GM21529 (cell line): Measurements from ENCODE around the gene TICAM2.
A peak's percentile ranks its signal among the peaks of the same experiment; 100 is the strongest.

Experiments
- ATAC-seq: cut with Tn5 transposase; IDR thresholded peaks from one replicate; pipeline ENCODE4 v1.9.1; 2021; ENCODE audit not compliant: unreplicated experiment

TICAM2 gene

DNA sequence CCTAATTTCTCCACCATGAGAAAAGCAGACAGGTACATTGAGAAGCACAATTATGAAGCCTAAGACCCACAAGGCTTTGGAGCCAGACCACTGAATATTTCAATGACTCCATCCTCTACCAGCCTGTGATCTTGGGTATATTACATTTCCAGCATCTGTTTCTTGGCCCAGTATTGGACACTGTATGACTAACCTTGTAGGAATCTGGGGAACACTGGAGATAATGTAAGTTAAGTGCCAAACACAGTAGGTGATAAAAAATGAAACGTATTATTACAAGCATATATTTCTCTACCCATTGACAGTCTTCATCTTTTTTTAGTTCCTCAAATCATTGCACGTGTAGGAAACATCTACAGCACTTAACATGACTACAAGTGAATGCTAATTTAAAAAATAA lies 29.1 kb downstream of the TICAM2 start:
- no peak for ATAC-seq

DNA sequence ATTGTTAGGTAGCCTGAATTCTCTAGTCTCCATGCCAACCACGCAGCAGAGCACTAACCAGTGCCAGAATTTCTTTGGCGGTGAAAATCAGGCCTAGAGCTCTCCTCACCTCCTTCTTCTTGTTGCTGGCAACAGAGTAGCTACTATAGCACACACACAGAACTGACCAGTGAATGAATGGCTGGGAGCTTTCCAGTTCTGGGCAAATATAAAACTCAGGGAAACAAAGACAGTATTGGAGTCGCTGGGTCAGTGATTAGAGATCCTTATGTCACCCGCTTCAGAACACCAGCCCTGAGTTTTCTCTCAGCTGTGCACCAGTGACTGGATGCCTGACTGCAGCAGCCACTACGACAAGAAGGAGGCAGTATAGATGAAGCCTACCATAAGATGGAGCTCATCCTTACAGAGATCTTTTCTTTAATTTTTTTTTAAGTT lies 30.8 kb downstream of the TICAM2 start:
- no peak for ATAC-seq

DNA sequence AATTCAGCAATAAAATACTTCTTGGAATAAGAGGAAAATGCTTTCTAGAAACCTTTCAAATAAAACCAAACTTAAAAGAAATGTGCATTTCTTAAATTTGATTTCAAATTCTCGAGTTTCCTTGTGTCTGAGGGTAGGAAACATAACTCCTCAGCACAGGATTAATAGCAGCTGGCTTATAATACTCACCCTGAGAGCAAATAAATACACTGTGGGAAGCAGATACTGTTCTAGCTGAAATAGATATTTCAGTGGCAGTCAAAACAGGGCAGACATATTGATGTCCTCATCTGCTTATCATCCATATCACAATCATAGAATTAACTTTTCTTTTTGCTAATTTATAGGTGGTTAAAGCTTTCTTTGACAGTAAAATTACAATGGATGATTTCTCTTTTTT lies 33.6 kb downstream of the TICAM2 start:
- ATAC-seq = no peak

DNA sequence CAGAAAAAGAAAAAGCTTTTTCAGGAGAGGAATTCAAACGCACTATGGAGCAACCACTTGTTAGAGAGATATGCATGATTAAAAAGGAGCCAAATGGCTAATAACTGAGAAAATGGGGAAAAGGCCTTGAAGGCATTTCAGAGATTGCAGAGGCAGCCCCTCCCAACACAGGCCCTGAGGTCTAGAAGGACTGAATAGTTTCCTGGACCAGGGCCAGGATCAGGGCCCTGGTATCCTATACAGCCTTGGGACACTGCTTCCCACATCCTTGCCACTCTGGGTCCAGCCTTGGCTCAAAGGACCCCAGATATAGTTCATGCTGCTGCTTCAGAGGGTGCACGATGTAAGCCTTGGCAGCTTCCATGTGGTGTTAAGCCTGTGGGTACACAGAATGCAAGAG lies 37.0 kb downstream of the TICAM2 start:
- no peak for ATAC-seq

DNA sequence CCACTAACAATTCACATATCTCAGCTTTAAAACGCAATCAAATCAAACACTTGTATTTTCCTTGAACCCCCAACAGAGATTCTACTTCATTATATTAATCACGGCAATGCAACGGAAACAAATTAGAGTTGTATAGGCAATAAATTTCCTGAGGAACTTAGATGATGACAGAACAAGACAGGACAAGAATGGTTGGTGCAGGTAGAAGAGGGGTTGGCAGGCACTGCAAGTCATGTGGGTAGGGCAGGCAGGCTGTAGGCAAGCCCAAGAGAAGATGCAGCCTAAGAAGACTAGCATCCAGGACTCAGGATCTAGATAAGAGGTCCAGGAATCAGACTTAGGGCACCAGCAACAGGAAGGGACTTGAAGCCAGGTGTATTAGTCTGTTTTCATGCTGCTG lies 41.1 kb downstream of the TICAM2 start:
- ATAC-seq = no peak

DNA sequence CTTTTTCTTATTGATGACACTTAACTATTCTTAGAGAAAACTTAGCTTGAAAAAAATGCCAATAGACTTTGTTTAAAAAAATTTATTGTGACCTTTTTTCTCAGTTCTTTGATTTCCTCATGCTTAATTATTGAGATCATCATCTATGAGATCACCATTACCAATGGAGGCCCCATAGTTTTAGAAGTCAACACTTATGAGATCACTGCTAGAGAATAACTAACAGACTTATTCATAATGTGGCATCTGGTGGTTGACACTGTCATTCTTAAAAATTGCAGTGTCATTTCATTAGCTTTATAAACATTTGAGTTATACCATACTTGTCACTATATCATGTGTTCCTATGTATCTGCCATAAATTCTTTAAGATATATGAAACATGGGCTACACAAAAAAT lies 42.8 kb downstream of the TICAM2 start:
- no peak for ATAC-seq

DNA sequence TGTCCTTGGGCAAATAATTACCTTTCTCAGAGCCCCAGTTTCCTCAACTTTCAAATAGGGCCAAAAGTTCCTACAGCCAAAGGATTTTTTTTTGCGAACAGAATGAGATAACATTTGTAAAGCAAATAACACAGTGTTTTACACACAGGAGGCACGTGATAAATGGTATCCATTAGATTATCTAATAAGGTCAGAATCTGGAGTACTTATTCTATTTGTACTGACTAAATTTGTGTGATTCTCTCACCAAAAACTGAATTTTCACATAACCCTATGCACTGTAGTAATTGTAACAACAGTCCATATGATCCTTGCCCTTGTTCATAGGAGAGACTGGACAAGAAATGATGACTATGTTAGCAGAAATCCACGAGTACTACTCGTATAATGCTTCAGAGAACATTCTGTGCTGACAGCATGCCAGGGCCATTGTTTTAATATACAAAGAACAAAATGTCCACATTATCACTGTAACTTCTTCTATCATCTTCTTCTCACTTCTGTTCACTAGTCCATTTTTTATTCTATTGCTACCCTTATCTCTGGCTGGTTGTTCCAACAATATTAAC lies 43.8 kb downstream of the TICAM2 start:
- no peak for ATAC-seq

DNA sequence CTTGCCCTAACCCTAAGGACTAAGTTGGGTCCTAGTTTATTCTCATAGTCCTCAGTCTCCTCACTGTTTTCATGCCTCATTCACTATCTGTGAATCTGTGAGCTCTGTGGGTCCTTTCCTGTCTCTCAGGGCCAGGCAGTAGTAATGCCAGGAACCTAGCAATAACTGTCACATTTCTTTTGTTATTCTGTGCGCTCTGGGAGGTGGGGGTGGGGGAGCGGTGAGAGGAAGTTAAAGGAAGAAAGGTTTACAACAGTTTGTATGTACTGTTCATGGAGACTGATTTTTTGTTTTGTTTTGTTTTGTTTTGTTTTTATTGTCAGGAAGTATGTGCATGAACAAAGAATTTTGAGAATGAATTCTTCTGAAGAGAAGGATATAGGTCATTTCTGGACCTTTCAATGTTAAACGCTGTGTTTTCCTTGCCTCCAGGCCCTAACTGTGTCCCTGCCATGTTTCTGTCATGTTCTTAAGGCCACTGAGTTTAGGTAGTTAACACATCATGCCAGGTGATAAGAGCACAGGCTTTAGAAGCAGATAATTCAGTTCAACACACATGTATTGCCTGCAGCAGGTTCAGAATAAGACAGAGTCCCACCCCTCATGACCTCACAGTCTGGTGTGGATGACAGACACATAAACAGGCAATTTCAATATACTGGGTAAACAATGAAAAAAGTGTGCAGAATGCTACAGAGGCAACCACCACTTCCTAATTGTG lies 44.5 kb downstream of the TICAM2 start:
- ATAC-seq = no peak

DNA sequence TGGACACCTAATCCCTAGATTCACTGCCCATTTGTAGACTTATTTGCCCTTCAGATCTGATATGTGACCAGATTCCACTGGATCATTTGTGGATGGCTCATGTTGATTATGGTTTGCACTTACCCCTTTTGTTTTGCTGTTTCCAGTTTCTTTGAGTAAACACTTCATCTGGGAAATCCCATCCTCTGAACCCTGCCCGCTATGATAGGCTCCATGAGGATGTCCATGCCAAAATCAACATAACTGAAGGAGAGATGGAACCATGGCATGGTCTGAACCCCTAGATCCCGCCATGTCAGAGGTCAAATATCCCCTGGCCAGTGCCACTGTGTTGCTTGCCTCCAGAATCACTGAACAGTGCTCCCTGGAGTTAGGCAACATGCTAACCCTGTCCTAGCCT lies 46.0 kb downstream of the TICAM2 start:
- no peak for ATAC-seq

DNA sequence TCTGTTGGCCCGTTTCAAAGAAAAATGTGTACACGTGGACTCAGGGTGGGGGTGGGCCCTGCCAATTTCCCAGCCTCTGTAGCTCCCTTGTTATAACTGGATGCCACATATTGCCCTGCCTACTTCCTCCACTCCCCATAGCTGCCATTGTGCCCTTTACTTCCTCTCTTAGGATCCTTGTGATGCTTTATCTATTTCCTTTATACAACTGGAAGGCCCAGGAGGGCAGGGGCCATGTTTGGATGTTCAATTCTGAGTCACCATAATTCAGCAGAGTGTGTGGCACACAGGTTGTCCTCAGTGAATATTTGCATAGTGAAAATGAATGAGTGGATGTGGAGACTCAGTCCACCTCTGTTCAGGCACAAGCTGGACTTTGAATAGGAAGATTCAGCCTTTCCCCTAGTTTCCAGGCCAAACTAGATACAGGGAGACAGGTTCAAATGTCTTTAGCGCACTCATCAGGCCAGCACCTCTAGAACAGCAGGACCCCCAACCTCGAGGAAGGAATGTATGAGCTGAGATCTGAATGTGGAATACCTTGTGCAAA lies 47.1 kb downstream of the TICAM2 start:
- no peak for ATAC-seq

DNA sequence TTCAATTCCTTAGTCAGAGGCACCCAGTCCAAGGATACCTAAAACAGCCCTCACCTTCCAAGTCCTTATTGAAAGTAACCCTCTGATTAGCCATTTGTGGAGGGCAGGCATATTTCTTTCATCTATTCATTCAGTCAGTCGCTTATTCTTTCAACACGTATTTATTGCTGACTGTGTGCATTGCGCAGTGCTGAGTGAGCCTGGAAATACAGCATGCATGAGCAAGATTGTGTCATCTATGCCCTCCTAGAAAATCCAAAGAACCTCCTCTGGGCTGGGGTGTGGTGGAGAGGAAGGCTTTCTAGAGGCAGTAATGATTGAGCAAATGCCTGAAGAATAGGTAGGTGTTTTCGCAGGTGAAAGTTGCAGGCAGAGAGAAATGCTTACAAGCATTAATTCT lies 49.2 kb downstream of the TICAM2 start:
- ATAC-seq = no peak

DNA sequence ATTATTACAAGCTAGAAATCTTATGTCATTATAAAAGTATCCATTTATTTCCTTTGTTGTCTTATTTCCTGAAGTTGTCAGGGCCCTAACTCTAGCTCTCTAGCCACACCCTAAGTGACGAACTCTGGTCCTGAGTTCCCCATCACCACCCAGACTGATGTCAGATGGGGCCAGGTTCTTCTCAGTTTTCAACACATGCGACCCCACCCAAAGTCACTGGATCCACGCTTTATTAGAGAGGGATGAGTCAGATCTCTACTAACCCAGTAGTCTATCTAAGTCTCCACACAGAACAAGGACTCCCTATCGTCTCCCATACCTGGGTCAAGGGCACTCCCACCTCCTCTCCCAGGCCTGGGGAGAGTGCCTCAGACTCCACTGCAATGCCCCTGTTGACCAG lies 50.9 kb downstream of the TICAM2 start:
- ATAC-seq = no peak

DNA sequence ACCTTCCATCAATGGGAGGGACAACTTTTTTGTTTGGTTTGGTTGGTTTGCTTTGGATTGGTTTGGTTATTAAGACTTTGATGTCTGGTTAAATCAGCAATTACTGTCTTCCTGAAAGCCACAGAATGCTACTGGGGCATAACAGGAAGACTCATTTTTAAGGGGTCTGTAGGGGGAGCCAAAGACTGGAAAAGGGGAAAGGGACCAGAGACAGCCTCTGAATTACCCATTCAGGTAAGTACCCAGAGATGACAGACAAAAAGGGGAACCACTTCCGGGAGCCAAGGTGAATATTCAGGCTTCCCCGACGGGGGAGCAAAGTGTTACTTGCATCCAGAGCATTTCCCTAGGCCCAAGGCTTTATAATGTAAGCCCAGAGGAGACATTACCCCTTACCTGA lies 53.1 kb downstream of the TICAM2 start:
- ATAC-seq = peak; percentile 20

DNA sequence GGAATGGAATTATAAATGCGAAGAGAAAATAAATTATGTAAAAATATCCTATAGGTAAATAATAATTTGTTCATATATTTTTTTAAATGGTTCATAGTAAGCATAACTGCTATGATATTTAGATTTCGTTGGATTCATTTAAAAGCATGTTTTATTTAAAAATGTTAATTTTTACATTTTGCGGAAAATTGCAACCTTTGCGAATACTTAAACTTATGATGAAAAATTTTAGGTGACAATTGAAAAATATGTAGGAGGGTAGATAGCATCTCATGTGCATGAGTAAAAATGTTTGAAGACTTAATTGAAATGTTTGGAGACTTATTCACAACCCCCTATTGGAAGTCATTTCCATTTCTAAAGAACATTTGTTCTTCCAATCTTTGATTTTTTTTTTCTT lies 53.6 kb downstream of the TICAM2 start:
- no peak for ATAC-seq

DNA sequence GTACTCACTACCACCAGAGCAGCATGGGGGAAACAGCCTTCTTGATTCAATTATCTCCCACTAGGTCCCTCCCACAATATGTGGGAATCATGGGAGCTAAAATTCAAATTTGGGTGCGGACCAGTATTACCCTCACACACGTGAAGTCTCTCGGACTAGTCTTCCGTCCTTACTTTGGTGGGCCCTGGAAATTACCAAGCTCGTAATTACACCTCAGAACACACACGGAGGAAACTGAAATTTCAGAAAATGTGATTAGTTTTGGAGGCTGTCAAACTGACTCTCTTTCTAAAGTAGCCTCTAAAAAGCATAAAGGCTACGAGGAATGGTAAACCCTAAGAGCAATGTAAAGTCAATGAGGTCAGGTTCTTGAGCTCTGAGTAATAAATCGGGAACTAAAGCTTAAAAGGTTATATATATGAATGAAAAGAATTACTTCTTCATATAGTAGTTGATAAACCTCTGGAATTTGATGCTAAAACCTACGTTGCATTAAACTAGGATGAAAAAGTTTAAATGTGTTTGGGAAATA lies 56.9 kb downstream of the TICAM2 start:
- ATAC-seq = no peak

DNA sequence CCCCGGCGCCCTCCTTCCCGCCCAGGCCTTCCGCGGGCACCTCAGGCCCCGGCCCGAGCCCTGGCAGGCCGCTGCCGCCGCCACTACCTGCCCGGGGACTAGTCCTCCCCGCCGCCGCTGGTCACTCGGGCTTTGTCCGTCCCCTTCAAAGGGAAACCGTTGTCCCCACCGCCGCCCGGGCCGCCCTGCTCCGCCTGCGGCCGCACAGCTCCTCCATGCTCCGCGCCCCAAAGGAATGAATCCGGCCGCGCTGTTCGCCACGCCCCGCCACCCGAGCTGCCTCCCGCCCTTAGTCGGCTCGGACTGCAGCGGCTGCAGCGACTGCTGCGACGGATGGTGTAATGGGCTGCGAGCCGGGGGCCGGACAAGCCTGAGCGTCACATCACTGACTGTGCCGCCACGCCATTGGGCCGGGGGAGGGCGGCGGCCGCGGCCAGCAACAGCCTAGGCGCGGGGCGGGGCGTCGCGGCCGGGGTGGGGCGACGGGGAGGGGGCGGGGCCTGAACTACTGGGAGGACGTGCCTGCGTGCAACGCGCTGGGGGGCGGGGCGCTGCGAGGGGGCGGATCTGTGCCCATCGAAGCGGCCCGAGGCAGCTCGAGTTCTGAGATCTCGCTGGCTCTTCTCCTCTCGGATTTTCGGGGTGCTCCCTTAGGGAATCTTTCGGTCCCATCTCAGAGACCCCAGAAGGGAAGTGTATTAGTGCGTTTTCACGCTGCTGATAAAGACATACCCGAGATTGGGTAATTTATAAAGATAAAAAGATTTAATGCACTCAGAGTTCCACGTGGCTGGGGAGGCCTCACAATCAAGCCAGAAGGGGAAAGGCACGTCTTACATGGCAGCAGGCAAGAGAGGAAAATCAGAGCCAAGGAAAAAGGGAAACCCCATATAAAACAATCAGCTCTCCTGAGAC lies 57.6 kb downstream of the TICAM2 start, which contains the start of gene FEM1C:
Gene FEM1C, minus strand, starts transcription at position 340 of the 915 bp plus-strand sequence. CDS start 1,282 bp downstream, outside the sequence.
- ATAC-seq = peak; percentile 93

DNA sequence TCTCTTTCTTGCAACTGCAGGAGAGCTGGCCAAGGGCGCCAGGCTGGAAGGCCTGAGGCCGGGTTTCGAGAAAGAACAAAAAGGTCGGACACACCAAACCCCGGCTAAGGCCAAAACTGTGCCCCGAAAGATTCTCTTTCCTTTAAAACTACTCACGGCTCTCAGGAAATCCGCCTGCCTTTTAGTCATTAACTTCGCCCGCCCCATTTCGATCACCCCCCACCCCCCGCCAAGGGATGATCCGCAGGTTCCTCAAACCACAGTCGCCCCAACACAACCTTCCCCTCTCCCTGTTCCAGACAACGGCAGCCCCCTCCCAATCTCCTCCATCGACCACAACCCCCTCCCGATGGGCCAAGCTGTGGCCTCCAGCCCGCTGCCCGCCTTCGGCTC lies 58.2 kb downstream of the TICAM2 start:
- ATAC-seq = peak; percentile 10

DNA sequence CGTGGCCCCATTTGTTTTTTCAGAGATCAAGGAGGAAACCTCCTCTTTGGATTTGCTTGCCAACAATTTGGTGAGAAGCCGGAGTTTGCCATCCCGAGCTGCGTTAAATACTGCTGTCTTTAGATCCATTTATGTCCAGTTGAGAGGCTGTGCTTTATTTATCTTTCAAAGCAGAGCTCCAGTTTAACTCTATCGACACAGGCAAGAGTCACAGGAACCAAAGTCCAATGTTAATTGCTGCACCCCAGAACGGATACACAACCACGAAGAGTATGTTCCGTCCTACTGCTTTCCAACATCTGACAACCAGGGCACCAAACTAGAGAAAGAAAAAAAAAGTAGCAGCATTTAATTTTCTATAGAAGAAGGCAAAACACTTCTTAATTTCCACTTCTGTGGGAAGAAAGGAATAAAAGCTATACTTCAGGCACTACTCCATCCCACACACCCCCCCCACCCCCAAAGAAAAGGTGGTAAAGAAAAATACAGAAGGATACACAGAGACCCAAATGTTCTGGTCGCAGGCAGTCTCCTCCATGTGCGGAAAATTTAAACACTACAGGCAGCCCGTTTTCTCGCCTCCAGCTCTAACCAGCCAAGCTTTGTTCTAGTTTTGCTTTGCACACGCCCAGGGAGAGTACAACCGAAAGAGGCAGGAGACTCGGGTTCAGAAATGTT lies 58.8 kb downstream of the TICAM2 start:
- ATAC-seq = peak; percentile 35

DNA sequence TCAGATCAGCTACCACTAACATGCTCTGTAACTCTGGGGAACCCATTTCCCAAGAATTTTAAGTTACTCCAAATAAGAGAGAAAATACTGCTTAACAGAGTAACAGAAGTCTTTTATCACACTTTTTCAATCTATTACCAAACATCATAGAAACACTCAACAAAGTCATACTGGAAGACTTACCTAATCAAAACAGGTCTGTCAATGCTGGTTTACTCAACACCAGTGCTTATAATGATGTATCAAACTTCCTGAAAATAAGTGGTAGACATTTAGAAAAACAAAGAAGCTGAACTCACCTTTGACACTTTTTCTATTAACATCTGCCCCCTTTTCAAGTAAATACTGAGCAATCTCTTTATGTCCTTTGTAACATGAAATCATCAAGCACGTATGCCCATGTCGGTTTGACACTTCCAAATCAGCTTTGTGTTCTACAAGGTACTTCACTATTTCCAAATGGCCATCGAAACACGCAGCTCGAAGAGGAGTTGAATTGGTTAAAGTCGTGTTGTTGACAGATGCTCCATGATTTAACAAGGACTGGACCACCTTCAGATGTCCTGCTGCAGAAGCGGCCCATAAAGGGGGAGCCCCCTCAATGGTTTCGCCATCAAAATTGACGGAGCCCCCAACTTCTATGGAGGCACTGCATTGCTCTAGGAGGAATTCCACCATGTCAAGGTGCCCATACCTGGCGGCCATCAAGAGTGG lies 59.5 kb downstream of the TICAM2 start:
- no peak for ATAC-seq

DNA sequence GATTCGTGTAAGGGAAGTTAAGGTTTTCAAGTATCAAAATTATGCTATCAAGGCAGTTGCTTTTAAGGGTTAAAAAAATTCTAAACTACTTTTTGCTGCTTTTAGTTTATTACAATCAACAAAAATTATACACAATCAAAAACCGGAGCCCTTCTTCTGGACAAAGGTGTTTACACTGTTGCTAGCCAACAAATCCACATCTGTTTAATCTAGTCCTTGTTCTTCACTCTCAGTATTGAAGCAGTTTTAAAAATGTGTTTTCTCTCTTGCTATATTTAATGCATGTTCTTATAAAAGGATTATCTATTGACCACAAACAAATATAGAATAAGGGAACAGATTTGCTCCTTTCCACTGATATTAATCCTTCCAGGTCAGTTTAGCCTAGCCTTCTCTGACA lies 60.2 kb downstream of the TICAM2 start:
- no peak for ATAC-seq
